SK-N-SH treated with all-trans-retinoic acid at 6 μM for 48 hours (cell line): ENCODE data around the gene PIH1D1.

Experiments
- BACH2 ChIP-seq: fragments of 250-450 bp; sonication (Bioruptor Pico); IDR thresholded peaks from 2 replicates; pipeline ENCODE4 v1.9.0; 2021; ENCODE audit warnings: mild to moderate bottlenecking, borderline replicate concordance
- TCF4 ChIP-seq: fragments of 250-450 bp; sonication (Bioruptor Pico); IDR thresholded peaks from 2 replicates; pipeline ENCODE4 v1.8.0; 2021; ENCODE audit warnings: mild to moderate bottlenecking, moderate library complexity, borderline replicate concordance
- TOX ChIP-seq: fragments of 250-450 bp; sonication (Bioruptor Pico); IDR thresholded peaks from 2 replicates; pipeline ENCODE4 v1.8.0; 2021; ENCODE audit warnings: mild to moderate bottlenecking, moderate library complexity, borderline replicate concordance
- ZC3H10 ChIP-seq: fragments of 250-450 bp; sonication (Bioruptor Pico); IDR thresholded peaks from 2 replicates; pipeline ENCODE4 v1.5.1; 2021; ENCODE audit warnings: mild to moderate bottlenecking, moderate library complexity
- ZNF70 ChIP-seq: fragments of 450-650 bp; formaldehyde crosslinking; IDR thresholded peaks from 2 replicates; pipeline ENCODE4 v1.5.0; 2020; ENCODE audit warnings: mild to moderate bottlenecking, moderate library complexity
- TF ChIP-seq, protein P1 (sequence below): fragments of 250-450 bp; sonication (Bioruptor Pico); IDR thresholded peaks from 2 replicates; pipeline ENCODE4 v1.5.1; 2020; ENCODE audit warnings: low read depth, mild to moderate bottlenecking, moderate library complexity
- TF ChIP-seq, protein P2 (sequence below): fragments of 250-450 bp; sonication (Bioruptor Pico); IDR thresholded peaks from 2 replicates; pipeline ENCODE4 v1.8.0; 2020; ENCODE audit warnings: mild to moderate bottlenecking, moderate library complexity, borderline replicate concordance

DNA sequence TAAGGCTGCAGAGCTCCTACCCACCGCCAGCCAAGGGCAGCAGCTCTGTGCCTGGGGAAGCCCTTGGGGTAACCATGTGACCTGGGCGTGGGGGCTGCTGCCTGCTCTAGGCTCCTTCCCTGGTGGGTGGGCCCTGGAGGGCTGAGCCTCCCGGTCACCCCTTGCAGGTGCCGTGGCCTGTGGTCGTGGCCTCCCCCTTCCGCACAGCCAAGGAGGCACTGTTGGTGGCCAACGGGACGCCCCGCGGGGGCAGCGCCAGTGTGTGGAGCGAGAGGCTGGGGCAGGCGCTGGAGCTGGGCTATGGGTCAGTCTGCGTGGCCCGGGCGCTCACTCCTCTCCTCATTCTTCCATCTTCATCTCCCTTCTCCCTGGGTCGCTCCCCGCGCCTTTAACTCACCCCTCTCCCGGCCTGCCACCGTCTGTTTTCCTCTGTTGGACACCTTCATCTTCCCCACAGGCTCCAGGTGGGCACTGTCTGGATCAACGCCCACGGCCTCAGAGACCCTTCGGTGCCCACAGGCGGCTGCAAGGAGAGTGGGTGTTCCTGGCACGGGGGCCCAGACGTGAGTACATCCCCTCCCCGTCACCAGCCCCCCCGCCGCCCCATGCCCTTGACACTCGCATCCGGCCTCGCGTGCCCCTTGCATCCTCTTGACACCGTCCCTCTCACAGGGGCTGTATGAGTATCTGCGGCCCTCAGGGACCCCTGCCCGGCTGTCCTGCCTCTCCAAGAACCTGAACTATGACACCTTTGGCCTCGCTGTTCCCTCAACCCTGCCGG is 12.5 kb upstream of the PIH1D1 start:
- TF ChIP-seq TOX (CRISPR knock-in tag) (no peak), ZC3H10 (CRISPR knock-in tag) (no peak), BACH2 (CRISPR knock-in tag) (no peak), TCF4 (CRISPR knock-in tag) (no peak), ZNF70 (CRISPR knock-in tag) (no peak)
- TF ChIP-seq, protein P1, sequence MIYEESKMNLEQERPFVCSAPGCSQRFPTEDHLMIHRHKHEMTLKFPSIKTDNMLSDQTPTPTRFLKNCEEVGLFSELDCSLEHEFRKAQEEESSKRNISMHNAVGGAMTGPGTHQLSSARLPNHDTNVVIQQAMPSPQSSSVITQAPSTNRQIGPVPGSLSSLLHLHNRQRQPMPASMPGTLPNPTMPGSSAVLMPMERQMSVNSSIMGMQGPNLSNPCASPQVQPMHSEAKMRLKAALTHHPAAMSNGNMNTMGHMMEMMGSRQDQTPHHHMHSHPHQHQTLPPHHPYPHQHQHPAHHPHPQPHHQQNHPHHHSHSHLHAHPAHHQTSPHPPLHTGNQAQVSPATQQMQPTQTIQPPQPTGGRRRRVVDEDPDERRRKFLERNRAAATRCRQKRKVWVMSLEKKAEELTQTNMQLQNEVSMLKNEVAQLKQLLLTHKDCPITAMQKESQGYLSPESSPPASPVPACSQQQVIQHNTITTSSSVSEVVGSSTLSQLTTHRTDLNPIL (CRISPR knock-in tag) = no peak
- TF ChIP-seq, protein P2, sequence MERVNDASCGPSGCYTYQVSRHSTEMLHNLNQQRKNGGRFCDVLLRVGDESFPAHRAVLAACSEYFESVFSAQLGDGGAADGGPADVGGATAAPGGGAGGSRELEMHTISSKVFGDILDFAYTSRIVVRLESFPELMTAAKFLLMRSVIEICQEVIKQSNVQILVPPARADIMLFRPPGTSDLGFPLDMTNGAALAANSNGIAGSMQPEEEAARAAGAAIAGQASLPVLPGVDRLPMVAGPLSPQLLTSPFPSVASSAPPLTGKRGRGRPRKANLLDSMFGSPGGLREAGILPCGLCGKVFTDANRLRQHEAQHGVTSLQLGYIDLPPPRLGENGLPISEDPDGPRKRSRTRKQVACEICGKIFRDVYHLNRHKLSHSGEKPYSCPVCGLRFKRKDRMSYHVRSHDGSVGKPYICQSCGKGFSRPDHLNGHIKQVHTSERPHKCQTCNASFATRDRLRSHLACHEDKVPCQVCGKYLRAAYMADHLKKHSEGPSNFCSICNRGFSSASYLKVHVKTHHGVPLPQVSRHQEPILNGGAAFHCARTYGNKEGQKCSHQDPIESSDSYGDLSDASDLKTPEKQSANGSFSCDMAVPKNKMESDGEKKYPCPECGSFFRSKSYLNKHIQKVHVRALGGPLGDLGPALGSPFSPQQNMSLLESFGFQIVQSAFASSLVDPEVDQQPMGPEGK (CRISPR knock-in tag) = no peak
